ENCODE results near the gene ANP32A.
"Not testable (repeated sequence)": the region's sequence is repeated elsewhere in the genome, so short reads cannot be mapped to it uniquely, and the experiment has no call there.

Gene ANP32A

GRCh38 chr15:68820295-68821189 is at the start of gene ANP32A:
ANP32A (minus strand) TSS chr15:68820895; CDS start chr15:68820751, 144 bp downstream.
- DNase-seq (ENCODE audit: low read depth in 2 of 2) = peak; percentile 96 to 98

- DNase-seq (ENCODE audit: low read depth in 2 of 2) = no peak
Observed at GRCh38 chr15:68868296-68868695, 47.6 kb upstream of the ANP32A start.

- no peak for DNase-seq (ENCODE audit: low read depth in 2 of 2)
Observed at GRCh38 chr15:68862415-68862814, 41.7 kb upstream of the ANP32A start.

- DNase-seq (ENCODE audit: low read depth in 2 of 2) = not testable (repeated sequence)
Observed at GRCh38 chr15:68858666-68859065, 38.0 kb upstream of the ANP32A start.

GRCh38 chr15:68857443-68857842 is 36.7 kb upstream of the ANP32A start:
- DNase-seq (ENCODE audit: low read depth in 2 of 2) = not testable (repeated sequence)

GRCh38 chr15:68852461-68852860 is 31.8 kb upstream of the ANP32A start:
- no peak for DNase-seq (ENCODE audit: low read depth in 2 of 2)

GRCh38 chr15:68851971-68852370 is 31.3 kb upstream of the ANP32A start:
- no peak for DNase-seq (ENCODE audit: low read depth in 2 of 2)

GRCh38 chr15:68849497-68849896 is 28.8 kb upstream of the ANP32A start:
- no peak for DNase-seq (ENCODE audit: low read depth in 2 of 2)

- DNase-seq (ENCODE audit: low read depth in 2 of 2) = no peak
Observed at GRCh38 chr15:68846851-68847439, 26.2 kb upstream of the ANP32A start.

- DNase-seq (ENCODE audit: low read depth in 2 of 2) = no peak
Observed at GRCh38 chr15:68844856-68845550, 24.3 kb upstream of the ANP32A start.

- DNase-seq (ENCODE audit: low read depth in 2 of 2) = peak in 1 of 2 donors; percentile 27
Observed at GRCh38 chr15:68843425-68844311, 23.0 kb upstream of the ANP32A start.

- DNase-seq (ENCODE audit: low read depth in 2 of 2) = no peak
Observed at GRCh38 chr15:68842958-68843357, 22.3 kb upstream of the ANP32A start.

GRCh38 chr15:68834346-68834745 is 13.7 kb upstream of the ANP32A start:
- no peak for DNase-seq (ENCODE audit: low read depth in 2 of 2)

- peak in 1 of 2 donors; percentile 16 for DNase-seq (ENCODE audit: low read depth in 2 of 2)
Observed at GRCh38 chr15:68833700-68834331, 13.1 kb upstream of the ANP32A start.

- no peak for DNase-seq (ENCODE audit: low read depth in 2 of 2)
Observed at GRCh38 chr15:68830141-68830785, 9.6 kb upstream of the ANP32A start.

GRCh38 chr15:68829068-68829467 is 8.4 kb upstream of the ANP32A start:
- DNase-seq (ENCODE audit: low read depth in 2 of 2) = peak in 1 of 2 donors; percentile 15

GRCh38 chr15:68823561-68823960 is 2.9 kb upstream of the ANP32A start:
- DNase-seq (ENCODE audit: low read depth in 2 of 2) = no peak

- DNase-seq (ENCODE audit: low read depth in 2 of 2) = no peak
Observed at GRCh38 chr15:68822818-68823217, 2.1 kb upstream of the ANP32A start.

- no peak for DNase-seq (ENCODE audit: low read depth in 2 of 2)
Observed at GRCh38 chr15:68821841-68822381, 1.2 kb upstream of the ANP32A start.

GRCh38 chr15:68821190-68821840 is 620 bp upstream of the ANP32A start:
- DNase-seq (ENCODE audit: low read depth in 2 of 2) = no peak
